ES-I3 (cell line): ENCODE measurements around the gene SMIM31.

Experiments
- H3K36me3 ChIP-seq: 2 replicates; pipeline ENCODE4 v1.6.1; 2013; ENCODE audit warnings: mild to moderate bottlenecking, low read length, control low read depth, moderate library complexity; ENCODE audit not compliant: insufficient read depth
- H3K4me1 ChIP-seq: 2 replicates; pipeline ENCODE4 v1.6.1; 2013; ENCODE audit warnings: mild to moderate bottlenecking, control low read depth, low read length; ENCODE audit not compliant: insufficient read depth
- H3K9ac ChIP-seq: 2 replicates; pipeline ENCODE4 v1.6.1; 2013; ENCODE audit warnings: low read depth, mild to moderate bottlenecking, low read length, moderate library complexity
- H3K9me3 ChIP-seq: 2 replicates; pipeline ENCODE4 v1.6.1; 2013; ENCODE audit warnings: mild to moderate bottlenecking, low read length, moderate library complexity; ENCODE audit not compliant: control insufficient read depth, insufficient read depth

The SMIM31 gene

DNA sequence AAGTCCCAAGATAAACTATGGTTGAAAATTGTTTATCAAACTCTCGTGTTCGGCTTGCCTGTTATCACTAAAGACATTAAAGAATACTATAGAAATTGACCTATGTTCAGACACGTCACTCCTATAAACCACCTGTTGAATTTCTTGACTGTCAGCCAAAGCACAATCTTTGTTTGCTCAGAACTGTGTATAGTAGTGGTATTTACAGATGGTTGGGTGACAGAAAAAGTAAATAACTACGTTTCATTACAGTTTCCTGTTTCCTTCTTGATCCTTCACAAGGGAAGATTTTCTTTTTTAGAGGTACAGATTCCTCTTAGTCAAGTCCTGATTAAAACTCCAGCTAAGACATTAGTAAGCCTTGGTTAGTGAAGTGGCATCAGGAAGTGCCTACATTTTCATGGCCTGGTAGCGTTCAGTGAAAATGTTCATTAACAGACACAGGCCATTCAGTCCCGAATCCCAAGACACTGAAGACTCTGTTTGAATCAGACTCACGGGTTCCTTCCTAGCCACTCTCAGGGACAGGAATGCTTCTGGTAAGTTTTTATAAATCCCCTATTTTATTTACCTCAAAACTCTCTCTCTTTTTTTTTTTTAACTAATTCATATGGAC is at the start of gene SMIM31:
SMIM31 (plus strand) TSS at position 259 of the 616 bp plus-strand sequence. CDS start 16,313 bp downstream, outside the sequence.
- Histone ChIP-seq H3K9ac (no peak within 1 kb of the TSS), H3K4me1 (no peaks in the 10 kb centered on the region), H3K9me3 (peaks cover 6% of the 10 kb centered on the region; the same call in 1 of the 2 replicates)

DNA sequence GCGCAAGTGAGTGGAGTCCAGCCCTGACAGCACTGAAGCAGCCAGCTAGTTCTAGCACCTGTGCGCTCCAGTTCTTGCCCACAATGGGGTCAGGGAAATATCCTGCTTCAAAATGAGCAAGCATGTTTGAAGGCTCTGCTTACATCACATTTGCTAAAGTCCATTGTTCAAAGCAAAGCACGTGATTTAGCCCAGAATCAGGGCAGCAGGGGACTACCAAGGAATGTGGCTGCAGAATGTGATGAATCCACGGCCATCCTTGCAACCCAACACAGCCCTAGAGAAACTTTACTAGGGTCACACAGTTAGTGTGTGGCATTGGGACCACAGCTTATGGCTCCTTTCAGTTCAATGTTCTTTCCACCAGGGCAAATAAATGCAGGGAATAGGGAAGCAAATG is 47.3 kb upstream of the SMIM31 start:
- Histone ChIP-seq H3K36me3 (no peaks in the 10 kb centered on the region), H3K4me1 (no peaks in the 10 kb centered on the region; the same call in 1 of the 2 replicates), H3K9me3 (no peaks in the 10 kb centered on the region), H3K9ac (no peak overlapping the region)

More for the DNA sequence above, at the start of gene SMIM31:
- no peaks in the 10 kb centered on the region for H3K36me3 ChIP-seq

DNA sequence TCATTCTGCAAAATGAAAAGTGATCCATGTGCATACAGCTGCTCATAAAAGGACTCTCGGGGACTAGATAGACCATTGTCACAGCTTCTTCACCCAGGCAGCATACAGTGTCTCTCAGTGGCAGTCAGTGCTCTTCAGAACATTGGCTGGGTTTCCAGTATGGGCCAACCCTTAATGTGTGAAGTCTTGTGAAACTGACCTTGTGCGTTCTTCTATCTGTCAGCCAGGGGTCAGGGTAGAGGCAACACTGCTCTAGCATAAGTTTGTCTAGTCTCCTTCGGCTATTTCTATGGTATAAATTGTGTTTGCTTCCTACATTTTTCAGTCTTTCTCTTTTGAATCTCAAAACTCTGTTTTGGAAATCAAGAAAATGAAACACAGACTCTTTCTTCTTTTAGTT is 37.0 kb upstream of the SMIM31 start:
- Histone ChIP-seq H3K4me1 (no peaks in the 10 kb centered on the region), H3K36me3 (no peaks in the 10 kb centered on the region), H3K9me3 (no peaks in the 10 kb centered on the region), H3K9ac (no peak overlapping the region)

DNA sequence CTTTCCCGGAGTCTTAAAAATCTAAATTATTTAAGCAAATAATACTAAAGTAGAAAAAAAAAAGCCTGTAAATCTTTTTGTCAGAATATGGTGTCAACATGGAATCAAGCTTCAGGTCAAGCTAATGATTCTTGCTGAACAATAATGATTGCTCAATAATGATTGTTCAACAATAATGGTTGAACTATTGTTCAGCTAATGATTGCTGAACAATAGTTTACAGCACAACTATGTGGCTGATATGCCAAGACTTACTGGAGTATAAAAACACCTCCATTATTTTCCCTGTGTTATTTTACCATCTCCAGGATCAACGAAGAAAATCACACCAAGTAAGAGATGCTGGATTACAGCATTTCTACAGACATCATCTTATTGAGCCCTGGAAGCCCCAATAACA is 35.1 kb upstream of the SMIM31 start:
- H3K36me3 ChIP-seq: no peaks in the 10 kb centered on the region
- no peaks in the 10 kb centered on the region for H3K4me1 ChIP-seq
- H3K9me3 ChIP-seq: no peaks in the 10 kb centered on the region
- H3K9ac ChIP-seq: no peak overlapping the region

DNA sequence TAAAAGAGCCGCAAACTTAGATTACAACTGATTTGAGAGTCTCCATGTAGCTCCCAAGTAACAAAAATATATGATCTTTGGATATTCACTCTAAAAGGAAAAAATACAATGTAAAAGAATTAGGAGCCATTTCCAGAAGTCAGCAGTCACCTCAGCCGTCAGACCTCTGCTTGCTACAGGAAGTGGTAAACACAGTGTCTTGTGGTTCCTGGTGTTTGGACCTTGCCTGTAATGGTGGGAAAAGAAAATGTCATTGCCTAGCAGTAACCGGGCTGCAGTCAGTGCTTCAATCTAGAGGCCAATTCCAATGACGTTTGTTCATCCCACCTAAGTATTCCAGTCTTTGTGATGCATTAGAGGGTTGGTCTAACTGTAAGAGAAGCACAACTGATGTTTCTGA is 28.9 kb upstream of the SMIM31 start:
- Histone ChIP-seq H3K4me1 (no peaks in the 10 kb centered on the region), H3K9ac (no peak overlapping the region), H3K36me3 (no peaks in the 10 kb centered on the region), H3K9me3 (no peaks in the 10 kb centered on the region)

DNA sequence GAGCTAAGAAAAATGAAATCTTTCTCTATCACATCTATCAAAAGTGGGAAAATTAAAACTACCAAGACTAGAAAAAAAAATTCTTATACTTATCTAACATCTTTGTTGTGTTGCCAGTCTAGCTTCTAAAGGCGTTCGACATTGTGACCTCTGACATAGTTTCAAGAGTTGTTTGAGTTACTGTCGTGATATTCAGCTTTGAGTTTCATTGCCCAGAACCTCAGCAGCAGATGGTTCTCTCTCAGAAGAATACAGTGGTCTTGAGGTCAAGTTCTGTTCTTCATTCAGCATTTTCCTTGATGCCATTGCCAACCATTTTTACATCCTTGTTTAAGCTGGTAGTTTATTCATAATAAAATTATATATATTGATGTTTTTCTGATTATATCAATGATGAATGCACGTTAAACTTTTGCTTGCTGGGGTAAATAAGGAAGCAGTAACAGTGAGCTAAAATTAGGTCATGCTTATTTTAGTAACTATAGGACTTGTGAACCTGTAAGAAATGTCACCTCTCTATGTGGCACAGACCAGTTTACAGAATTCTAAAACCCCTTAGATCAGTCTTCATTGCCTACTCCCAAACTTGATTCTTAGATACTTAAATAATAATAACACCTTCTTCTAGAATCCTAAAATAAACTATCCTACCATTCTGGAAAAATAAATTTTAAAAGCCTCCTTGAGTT is 23.1 kb upstream of the SMIM31 start:
- Histone ChIP-seq H3K4me1 (no peaks in the 10 kb centered on the region), H3K9me3 (no peaks in the 10 kb centered on the region), H3K9ac (no peak overlapping the region), H3K36me3 (no peaks in the 10 kb centered on the region)

DNA sequence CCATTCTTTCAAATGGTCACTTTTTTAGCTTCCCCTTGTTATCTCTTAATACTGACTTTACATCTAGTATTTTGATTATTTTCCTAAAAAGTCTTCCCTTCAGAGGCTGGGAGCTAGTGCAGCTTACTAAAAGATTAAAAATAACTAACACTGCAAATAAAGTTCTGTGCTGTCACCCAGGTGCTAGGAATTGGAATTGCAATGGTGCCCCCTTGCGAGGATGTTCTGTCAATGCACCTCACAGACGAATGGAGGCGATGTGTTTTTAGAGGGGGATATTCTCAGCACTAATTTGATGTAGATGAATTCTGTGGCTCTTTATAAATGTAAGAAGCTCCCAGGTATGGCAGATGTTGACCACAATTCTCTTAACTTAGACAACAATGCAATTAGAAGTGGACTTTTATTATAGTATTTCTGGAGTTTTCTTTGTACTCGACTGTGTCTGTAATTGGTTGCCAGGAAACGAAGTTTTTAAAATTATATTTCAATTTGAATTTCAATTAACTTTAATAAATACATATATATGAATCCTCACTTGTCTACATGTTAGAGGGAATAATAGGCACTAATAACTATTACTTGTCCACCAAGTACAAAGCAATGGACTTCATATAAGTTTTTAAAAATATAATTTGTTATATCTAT is 22.0 kb upstream of the SMIM31 start:
- Histone ChIP-seq H3K9ac (no peak overlapping the region), H3K36me3 (no peaks in the 10 kb centered on the region), H3K9me3 (no peaks in the 10 kb centered on the region), H3K4me1 (no peaks in the 10 kb centered on the region)

DNA sequence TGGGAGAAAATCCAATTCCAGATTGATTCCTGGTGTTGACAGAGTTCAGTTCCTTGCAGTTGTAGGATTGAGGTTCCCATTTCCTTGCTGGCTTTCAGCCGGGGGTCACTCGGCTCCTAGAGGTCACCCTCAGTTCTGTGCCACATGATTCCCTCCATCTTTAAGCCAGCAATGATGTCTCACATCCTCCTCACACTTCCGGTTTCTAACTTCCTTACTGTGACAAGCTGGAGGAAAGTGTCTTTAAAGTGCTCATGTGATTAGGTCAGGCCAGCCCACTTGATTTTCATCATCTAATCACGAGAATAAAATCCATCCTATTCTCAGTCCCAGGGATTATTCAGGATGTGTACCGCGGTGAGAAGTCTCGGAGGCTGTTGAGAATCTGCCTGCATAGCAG is 19.4 kb upstream of the SMIM31 start:
- H3K9ac ChIP-seq: no peak overlapping the region
- no peaks in the 10 kb centered on the region for H3K4me1 ChIP-seq
- no peaks in the 10 kb centered on the region for H3K9me3 ChIP-seq
- no peaks in the 10 kb centered on the region for H3K36me3 ChIP-seq

DNA sequence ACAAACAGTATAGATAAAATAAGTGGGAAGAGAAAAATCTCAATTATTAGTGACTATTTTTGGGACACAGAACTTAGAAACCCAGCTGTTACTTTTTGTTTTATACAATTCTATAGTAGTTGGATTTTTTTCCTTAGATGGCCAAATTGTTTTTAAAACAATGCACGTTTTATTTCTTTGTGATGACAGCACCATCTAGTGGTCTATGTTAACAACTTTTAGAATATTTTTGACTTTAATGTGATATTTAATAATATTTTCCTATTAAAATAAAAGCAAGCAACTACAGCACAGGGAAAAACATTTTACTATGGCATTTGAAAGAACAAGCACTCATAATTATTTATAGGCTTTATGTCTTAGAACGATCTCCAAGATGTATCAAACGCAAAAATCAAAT is 5.6 kb upstream of the SMIM31 start:
- H3K4me1 ChIP-seq: no peaks in the 10 kb centered on the region
- H3K36me3 ChIP-seq: no peaks in the 10 kb centered on the region
- no peak overlapping the region for H3K9ac ChIP-seq
- H3K9me3 ChIP-seq: no peaks in the 10 kb centered on the region

DNA sequence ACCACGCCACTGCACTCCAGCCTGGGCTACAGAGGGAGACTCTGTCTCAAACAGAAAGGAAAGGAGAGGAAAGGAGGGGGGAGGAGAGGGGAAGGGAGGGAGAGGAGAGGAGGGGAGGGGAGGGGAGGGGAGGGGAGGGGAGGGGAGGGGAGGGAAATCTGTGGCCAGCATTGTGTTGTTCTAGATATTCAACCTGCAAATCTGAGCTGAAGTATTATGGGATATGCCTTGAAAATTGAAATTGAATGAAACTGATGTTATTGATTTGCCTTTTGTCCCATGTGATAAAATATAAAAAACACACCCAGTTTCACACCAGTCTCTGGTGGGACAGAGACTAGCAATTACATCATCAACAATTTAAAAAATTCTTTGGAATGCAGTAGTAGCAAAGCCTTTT is 1.5 kb downstream of the SMIM31 start:
- Histone ChIP-seq H3K9me3 (peaks cover 6% of the 10 kb centered on the region; the same call in 1 of the 2 replicates), H3K4me1 (no peaks in the 10 kb centered on the region), H3K36me3 (no peaks in the 10 kb centered on the region), H3K9ac (no peak overlapping the region)

DNA sequence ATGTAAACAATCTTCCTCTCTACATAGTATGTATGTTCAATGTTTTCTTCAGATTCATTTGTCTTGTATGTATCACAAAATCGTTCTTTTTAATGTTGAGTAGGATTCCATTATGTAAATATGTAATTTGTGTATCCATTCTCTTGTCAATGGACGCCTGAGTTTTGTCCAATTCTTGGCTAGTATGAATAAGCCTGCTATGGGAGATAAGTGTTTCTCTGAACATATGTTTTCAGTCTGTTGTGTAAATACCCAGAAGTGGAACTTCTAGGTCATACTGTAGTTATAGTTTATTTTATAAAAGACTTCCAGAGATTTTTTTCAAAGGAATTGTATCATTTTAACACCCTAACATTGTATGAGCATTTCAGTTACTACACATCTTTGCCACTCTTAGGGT is 2.8 kb downstream of the SMIM31 start:
- H3K4me1 ChIP-seq: no peaks in the 10 kb centered on the region
- H3K36me3 ChIP-seq: no peaks in the 10 kb centered on the region
- H3K9ac ChIP-seq: no peak overlapping the region
- peaks cover 6% of the 10 kb centered on the region; the same call in 1 of the 2 replicates for H3K9me3 ChIP-seq

DNA sequence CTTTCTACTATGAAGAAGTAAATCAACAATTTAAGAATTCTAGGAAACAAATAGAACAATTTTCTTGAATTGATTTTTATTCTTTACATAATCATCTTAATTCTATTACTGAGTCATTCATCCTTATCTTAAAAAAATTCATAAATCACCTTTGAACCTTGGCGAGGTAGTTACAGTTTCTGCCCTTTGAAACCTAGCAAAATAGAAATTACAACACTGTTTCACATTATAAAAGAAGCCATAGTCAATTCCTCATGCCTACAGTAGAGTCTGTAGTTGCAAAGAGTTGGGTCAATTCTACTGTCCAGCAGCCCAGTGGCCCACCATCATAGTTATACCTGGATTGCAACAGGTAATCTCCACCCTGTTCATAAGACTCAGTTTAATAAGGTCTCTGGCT is 7.3 kb downstream of the SMIM31 start:
- no peaks in the 10 kb centered on the region for H3K4me1 ChIP-seq
- H3K9ac ChIP-seq: no peak overlapping the region
- no peaks in the 10 kb centered on the region; the same call in 1 of the 2 replicates for H3K9me3 ChIP-seq
- no peaks in the 10 kb centered on the region for H3K36me3 ChIP-seq

DNA sequence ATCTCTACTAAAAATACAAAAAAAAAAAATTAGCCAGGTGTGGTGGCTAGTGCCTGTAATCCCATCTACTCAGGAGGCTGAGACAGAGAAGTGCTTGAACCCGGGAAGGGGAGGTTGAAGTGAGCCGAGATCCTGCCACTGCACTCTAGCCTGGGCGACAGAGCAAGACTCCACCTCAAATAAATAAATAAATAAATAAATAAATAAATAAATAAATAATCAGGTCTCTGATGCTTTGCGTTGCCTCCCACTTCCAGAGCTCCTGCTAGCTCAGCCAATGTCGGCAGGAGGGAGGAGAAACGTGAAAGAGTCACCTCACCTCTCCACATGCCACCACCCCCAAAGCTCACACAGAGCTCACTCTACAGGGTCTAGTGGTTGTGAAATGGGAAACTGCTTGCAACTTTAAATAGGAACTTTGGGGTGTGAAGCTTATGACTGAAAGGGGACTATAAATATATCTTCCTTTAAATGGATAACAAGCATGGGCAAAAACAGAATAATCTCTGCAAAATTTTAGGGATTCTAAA is 7.9 kb downstream of the SMIM31 start:
- H3K9ac ChIP-seq: no peak overlapping the region

DNA sequence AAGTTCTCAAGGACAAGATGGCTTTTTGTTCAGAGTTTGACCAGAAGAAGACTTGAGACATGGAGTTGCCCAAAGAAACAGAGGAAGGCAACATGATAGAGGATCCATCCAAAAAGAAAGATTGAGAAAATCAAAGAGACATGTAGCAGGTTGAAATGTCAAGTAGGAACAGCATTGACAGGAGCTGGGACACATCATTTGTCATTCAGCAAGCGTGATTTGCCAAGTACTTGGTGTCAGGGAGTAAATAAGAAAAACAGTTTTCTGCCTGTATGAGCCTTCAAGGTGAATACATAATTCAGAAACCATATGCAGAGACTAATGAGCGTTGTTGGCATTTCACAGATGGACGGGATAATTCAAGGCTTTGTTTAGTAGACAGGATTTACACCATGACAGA is 11.2 kb downstream of the SMIM31 start:
- no peaks in the 10 kb centered on the region; the same call in 1 of the 2 replicates for H3K9me3 ChIP-seq
- H3K9ac ChIP-seq: no peak overlapping the region
- H3K36me3 ChIP-seq: no peaks in the 10 kb centered on the region
- H3K4me1 ChIP-seq: no peaks in the 10 kb centered on the region

More for the DNA sequence above, 7.9 kb downstream of the SMIM31 start:
- no peaks in the 10 kb centered on the region; the same call in 1 of the 2 replicates for H3K9me3 ChIP-seq
- H3K36me3 ChIP-seq: no peaks in the 10 kb centered on the region
- no peaks in the 10 kb centered on the region for H3K4me1 ChIP-seq
